Right atrium auricular region (tissue), 2 donors: ENCODE data around the gene ANXA3. TPM values are rescaled to one million over a fixed set of nuclear protein-coding genes. Genes with fewer than 3 reads are reported as not detected.

Experiments used
- DNase-seq: peaks from one replicate; pipeline ENCODE4 v3.0.0-alpha.2; 2019; ENCODE audit warnings: low spot score
- H3K27ac ChIP-seq, 2 donors: fragments of 200-600 bp; sonication (generic); 1 replicate in 1 of 2; 2 replicates in 1 of 2; pipeline ENCODE4 v1.5.1; 2016 to 2019
- H3K27me3 ChIP-seq, 2 donors: fragments of 200-600 bp; sonication (generic); one replicate each; pipeline versions ENCODE4 v1.5.1 to v1.6.0; 2017 to 2019
- H3K36me3 ChIP-seq: fragments of 200-600 bp; sonication (generic); one replicate; pipeline ENCODE4 v1.5.1; 2016
- H3K4me1 ChIP-seq, 2 donors: fragments of 200-600 bp; sonication (generic); one replicate each; pipeline versions ENCODE4 v1.5.1 to v1.6.0; 2017 to 2019
- H3K4me3 ChIP-seq, 2 donors: fragments of 200-600 bp; sonication (generic); 1 replicate in 1 of 2; 2 replicates in 1 of 2; pipeline ENCODE4 v1.5.1; 2017 to 2019; ENCODE audit warnings: mild to moderate bottlenecking in 1 of 2, moderate library complexity in 1 of 2
- H3K9me3 ChIP-seq, 2 donors: fragments of 200-600 bp; sonication (generic); one replicate each; pipeline ENCODE4 v1.5.1; 2019
- total RNA-seq, 2 donors: library from RNA; depleted of rRNA; stranded (reverse); fragments of >200 nt; gene quantifications; one replicate each; pipeline ENCODE4 v1.1.0, GENCODE V29; 2016
- TF ChIP-seq, protein P1 (sequence below), 2 donors: fragments of 200-600 bp; sonication (generic); IDR thresholded peaks; one replicate each; pipeline ENCODE4 v1.5.1; 2019; ENCODE audit warnings: antibody characterized with exemption in 2 of 2

The ANXA3 gene
- total RNA-seq, 2 donors from 2014 or later, result 39.4 to 54.0 TPM

- TF ChIP-seq, protein P1, sequence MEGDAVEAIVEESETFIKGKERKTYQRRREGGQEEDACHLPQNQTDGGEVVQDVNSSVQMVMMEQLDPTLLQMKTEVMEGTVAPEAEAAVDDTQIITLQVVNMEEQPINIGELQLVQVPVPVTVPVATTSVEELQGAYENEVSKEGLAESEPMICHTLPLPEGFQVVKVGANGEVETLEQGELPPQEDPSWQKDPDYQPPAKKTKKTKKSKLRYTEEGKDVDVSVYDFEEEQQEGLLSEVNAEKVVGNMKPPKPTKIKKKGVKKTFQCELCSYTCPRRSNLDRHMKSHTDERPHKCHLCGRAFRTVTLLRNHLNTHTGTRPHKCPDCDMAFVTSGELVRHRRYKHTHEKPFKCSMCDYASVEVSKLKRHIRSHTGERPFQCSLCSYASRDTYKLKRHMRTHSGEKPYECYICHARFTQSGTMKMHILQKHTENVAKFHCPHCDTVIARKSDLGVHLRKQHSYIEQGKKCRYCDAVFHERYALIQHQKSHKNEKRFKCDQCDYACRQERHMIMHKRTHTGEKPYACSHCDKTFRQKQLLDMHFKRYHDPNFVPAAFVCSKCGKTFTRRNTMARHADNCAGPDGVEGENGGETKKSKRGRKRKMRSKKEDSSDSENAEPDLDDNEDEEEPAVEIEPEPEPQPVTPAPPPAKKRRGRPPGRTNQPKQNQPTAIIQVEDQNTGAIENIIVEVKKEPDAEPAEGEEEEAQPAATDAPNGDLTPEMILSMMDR (IDR thresholded peaks at IDR 0.05), result no peak
- Histone ChIP-seq H3K27ac (no peak overlapping the region), H3K36me3 (no peaks in the 10 kb centered on the region), H3K27me3 (no peaks in the 10 kb centered on the region), H3K4me1 (peaks cover 0 to 22% of the 10 kb centered on the region in 2 donors), H3K9me3 (no peaks in the 10 kb centered on the region), H3K4me3 (no peak overlapping the region)
- DNase-seq, result no peak
These were observed 103.2 kb downstream of the ANXA3 start for GRCh38 chr4:78654807-78655206.

GRCh38 chr4:78656968-78657445 lies 105.4 kb downstream of the ANXA3 start:
- TF ChIP-seq, protein P1 (IDR thresholded peaks at IDR 0.05), result no peak
- H3K27me3 ChIP-seq, result no peaks in the 10 kb centered on the region
- H3K27ac ChIP-seq, result no peak overlapping the region
- no peaks in the 10 kb centered on the region for H3K9me3 ChIP-seq
- H3K36me3 ChIP-seq, result no peaks in the 10 kb centered on the region
- H3K4me1 ChIP-seq, result peaks cover 0 to 30% of the 10 kb centered on the region in 2 donors
- no peak overlapping the region for H3K4me3 ChIP-seq
- DNase-seq, result no peak

DNA sequence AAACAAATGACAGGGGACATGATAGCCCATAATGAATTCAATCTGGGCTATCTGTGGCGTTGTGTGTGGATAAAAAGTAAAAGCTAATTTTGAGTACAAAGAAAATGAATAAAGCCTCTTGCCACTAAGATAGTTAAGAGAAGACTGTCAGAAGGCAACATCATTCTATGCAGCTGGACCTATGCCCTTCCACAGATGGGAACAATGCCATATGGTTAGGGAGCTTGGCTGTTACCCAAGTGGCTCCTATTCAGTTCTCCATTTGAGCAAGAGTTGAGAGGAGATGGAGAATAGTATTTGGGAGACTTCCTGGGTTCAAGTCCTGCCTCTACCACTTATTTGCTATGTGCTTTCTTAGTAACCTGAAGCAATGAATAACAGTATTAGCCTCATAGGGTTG lies 107.7 kb downstream of the ANXA3 start:
- Histone ChIP-seq H3K36me3 (no peaks in the 10 kb centered on the region), H3K4me1 (peaks cover 0 to 26% of the 10 kb centered on the region in 2 donors), H3K4me3 (no peak overlapping the region), H3K27ac (no peak overlapping the region), H3K27me3 (no peaks in the 10 kb centered on the region), H3K9me3 (no peaks in the 10 kb centered on the region)
- DNase-seq, result no peak
- TF ChIP-seq, protein P1 (IDR thresholded peaks at IDR 0.05), result no peak

DNA sequence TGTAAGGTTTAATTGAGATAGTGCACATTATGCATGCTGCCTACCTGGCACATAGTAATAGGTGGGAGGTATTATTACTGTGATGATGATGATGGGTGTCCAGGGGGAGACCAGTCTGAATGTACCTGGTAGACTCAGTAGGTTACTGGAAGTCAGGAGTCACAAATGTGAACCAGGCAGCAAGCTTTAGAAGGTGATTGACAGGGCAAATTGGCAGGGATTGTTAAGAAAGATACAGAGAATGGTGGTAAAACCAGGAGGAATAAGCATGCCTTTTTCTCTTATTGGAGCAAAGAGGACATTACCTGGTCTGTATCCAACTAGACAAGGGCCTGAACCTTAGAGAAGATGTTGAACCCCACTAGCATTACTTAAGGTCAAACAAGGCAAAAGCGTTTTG lies 108.1 kb downstream of the ANXA3 start:
- H3K9me3 ChIP-seq, result no peaks in the 10 kb centered on the region
- H3K27ac ChIP-seq, result no peak overlapping the region
- TF ChIP-seq, protein P1 (IDR thresholded peaks at IDR 0.05), result no peak
- H3K4me3 ChIP-seq, result no peak overlapping the region
- peaks cover 0 to 26% of the 10 kb centered on the region in 2 donors for H3K4me1 ChIP-seq
- no peak for DNase-seq
- H3K27me3 ChIP-seq, result no peaks in the 10 kb centered on the region
- no peaks in the 10 kb centered on the region for H3K36me3 ChIP-seq

Other genes with a start within 250 kb of the ANXA3 start
- gene BMP2K, start 224.6 kb downstream of the ANXA3 start, total RNA-seq, result 10 to 100 TPM; 43.6 to 52.6 TPM